NCI-H748 (cell line): ENCODE results near the gene ZNF512B.
A peak's percentile ranks its signal among the peaks of the same experiment; 100 is the strongest.
"Not testable (repeated sequence)": the region's sequence is repeated elsewhere in the genome, so short reads cannot be mapped to it uniquely, and the experiment has no call there.

Experiments used
- DNase-seq: peaks from one replicate; lab custom pipeline; 2025; ENCODE audit not compliant: unreplicated experiment; lab: John Stamatoyannopoulos, UW

ZNF512B gene

DNA sequence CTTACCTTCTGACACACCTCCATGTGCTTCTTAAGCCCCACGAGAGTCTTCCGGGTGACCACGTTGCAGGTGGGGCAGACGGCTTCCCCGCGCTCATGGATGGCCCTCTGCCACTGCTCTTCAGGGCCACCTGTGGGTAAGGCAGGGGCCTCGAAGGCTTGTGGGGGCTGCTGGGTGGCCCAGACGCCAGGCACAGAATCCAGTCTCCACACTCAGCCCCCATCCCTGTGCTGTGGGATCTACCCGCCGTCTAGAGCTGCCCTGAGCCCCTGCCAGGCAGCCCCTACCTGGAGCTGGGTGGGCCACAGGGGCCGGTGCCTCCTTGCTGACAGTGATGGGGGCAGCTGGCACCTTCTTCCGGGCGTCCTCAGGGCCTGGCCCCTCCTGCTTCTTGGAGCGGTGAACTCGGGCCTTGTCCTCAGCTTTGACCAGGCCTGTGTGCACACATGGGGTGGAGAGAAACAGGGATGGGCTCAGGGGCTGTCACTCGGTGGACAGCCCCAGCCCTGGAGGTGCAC is 5.9 kb downstream of the ZNF512B start:
- no peak for DNase-seq

DNA sequence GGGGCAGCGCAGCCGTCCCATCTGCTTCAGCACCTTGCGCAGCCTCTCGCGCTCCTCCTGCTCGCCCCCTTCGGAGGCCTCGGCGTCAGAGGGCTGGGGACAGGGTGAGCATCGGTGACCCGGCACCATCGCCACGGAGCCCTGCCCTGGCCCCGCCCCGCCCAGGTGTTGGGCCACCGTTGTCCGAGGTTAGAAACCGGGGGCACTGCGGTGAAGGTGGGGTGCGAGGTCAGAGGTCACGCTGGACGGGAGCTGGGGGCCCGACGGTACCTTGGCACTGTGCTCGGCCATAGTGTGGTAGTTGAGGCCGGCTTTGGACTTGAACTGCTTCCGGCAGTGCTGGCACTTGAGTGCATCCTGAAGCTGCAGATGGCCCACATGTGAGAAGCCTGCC is 6.4 kb downstream of the ZNF512B start:
- DNase-seq: no peak

DNA sequence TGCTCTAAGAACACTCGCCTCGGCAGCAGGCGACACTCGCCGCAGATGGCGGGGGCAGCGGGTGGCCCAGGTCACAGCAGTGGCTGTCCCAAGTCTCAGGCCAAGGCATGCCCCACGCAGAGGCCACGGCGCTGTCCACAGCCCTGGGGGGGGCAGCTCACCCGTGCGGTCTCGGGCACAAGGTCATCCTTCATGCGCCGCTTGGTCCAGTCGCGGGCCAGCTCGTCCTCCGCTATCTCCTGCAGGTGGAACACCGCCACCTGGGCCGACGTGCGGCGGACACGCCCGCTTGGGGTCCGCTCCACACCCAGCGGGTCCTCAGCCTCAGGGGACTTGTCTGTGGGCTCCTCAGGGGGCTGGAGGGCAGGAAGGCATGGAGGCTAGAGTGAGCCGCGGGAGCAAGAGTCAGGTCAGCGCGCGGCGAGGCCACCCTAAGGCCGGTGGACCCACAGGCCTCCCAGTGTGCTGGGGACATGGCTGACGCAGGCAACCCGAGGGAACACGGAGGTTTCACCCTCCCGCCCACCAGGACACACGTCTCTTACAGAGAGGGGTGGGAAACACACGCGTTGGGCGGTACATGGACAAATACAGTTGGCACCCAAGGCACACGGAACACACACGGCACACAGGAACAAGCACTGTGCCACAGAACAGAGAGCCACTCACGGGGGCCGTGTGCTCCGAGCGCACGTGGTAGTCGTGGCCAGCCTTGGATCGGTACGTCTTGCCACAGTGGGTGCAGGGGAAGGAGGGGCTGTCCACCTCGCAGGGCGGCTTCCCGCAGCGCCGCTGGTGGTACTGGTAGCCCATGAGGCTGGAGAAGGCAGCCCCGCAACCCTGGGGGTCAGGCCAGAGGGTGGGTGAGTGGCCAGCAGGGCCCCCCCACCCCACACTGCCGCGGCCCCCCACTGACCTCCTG is 7.0 kb downstream of the ZNF512B start:
- no peak for DNase-seq

DNA sequence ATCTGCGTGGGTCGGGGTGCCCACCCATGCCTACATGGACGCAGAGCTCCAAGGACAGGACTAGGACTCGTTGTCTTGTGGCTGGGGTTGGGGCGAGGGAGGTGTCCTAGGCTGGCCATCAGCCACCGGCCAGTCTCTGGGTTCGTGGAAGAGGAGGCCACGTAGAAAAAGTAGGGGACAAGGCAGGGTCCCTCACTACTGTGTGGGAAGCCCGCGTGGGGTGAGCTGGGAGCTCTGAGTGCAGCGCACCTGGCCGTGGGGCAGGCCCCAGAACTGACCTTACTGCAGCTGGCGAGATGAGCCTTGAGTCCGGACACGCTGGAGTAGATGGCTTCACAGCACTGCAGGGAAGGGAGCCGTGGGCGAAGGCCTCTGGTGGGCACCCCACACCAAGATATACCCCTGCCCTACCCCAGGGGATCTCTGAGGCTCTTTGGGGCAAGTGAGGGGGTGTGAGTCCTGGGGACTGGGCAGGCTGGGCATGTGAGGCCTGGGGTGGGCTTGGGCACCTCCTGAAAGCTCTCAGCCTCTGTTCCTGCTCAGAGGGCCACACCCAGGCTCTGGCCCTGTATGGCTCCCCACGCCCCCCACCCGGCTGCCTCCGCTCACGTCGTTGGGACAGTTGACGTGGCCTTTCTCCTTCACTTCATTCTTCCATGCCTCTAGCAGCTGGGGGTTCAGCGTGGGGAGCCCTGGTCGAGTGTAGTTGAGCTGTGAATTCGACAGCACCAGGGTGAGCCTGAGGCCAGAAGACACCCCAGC is 7.9 kb downstream of the ZNF512B start:
- no peak for DNase-seq

DNA sequence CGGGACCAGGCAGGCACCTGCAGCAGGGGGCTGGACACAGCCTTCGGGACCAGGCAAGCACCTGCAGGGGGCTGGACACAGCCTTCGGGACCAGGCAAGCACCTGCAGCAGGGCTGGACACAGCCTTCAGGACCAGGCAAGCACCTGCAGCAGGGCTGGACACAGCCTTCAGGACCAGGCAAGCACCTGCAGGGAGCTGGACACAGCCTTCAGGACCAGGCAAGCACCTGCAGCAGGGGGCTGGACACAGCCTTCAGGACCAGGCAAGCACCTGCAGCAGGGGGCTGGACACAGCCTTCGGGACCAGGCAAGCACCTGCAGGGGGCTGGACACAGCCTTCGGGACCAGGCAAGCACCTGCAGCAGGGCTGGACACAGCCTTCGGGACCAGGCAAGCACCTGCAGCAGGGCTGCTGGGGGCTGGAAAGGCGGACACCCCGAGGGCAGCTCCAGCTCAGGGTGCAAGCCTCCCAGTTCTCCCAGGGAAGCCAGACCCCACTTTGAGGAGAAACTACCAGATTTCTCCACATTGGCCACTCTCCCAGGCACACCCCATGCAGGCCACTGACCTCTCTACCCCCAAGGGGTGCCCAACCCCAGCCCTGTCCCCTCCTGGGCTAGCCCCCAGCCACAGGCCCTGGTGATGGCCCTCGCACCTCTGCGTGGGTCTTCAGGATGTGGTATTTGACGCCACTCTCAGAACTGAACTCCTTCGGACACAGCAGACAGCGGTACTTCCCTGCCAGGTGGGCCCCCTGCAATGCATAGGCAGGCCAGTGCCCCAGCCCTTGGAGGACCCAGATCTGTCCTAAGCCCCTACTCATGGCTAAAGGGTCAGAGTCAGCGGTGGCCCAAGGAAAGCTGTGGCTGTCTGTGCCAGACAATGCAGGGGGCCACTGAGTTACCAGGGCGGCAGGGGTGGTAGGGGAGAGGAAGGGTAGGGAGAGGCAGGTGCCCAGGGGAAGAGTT is 8.8 kb downstream of the ZNF512B start:
- not testable (repeated sequence) for DNase-seq

DNA sequence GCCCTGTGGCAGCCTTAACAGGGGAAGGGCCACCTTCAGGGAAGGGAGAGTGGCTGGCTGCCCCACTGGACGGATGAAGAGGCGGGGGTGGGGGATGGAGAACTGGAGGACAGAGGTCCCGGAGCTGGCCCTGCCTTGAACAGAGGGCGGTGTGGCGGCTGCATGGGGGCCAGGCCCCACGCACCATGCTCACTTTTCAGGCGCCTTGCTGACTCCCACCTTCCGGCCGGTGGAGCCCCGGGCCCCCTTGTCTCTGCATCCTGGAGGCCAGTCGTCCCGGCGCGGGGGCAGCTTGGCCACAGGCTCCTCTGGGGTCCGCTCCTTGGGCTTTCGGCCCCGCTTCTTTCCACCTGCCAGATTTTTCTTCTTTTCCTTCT is 10.0 kb downstream of the ZNF512B start:
- DNase-seq: no peak

DNA sequence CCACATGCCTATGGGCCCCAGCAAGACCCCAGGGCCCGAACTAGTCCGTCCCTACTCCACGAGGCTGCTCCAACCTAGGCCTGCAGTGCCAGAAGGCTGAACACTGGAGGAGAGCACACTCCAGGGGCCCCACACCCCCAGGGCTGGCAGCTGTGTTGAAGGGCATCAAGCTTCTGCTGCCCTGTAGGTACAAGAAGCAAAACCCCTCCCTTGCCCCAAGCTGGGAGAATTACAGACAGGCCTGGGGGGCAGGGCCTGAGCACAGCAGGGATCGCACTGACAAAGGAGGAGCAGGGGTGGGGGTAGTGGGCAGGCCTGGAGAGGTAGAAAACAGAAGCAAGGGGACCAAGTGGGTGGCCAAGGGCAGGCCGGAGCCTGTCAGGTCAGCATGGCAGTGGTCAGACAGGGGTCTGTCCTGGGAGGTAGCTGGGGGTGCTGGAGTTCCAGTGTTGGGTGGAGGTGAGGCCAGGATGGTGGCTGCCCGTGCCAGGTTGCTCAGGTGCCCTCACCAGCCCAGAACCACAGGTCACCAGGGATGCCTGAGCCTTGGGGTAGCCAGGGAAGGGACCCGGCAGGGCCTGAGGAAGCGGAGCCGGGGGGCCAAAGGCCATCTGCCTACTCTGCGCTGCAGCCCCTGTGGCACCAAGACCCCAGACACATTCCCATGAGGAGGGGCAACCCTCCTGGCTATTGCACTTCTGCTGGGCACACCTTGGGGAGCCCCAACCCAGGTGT is 10.6 kb downstream of the ZNF512B start:
- no peak for DNase-seq

DNA sequence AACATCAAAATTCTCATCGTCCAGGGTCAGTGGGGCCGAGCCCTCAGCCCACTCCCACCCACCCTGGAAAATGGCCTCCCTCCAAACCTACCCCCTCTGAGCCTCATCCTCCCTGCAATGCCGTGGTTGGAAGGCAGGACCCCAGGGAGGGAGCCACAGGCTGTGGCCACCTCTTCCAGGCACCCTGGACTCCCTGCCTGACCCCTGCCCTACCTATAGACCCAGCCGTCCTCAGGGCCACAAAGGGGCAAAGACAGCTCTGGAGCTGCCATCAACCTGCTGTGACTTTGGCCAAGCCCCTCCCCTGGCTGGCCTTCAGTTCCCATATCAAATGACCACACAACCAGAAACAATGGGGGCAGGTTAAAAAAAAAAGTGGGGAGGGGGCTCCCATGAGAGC is 11.3 kb downstream of the ZNF512B start:
- no peak for DNase-seq

DNA sequence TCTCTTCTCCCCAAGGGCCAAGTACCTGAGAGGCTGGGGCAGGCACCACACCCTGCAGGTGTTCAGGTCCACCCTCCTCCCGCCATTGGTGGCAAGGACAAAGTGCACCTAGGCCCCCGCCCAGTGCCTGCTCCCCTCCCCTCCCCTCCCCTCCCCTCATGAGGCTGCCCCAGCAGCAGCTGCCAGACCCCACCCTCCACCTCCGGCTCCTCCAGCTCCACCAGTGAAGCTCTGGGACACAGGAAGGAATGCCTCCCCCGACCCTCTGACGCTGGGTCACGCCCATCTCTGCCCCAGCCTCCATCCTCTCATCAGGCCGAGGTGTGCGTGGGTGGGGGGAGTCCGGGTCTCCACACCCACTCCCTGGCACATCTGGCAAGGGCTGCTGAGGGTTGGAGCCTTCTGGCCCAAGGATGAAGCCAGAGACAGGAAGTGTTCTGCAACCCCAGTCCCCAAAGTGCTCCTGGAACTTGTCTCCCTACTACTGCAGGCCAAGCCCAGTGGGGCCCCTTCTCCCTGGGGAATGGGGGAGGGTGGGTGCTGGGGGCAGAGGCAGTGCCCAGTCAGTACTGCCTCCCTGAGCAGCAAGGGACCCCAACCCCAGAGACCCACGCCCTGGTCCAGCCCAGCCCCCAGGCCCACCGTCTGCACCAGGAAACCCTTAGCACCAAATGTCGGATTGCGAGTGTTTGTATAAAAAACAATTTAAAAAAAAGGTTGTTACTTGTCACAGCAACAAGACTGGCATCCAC is 11.9 kb downstream of the ZNF512B start:
- DNase-seq: peak; percentile 91

DNA sequence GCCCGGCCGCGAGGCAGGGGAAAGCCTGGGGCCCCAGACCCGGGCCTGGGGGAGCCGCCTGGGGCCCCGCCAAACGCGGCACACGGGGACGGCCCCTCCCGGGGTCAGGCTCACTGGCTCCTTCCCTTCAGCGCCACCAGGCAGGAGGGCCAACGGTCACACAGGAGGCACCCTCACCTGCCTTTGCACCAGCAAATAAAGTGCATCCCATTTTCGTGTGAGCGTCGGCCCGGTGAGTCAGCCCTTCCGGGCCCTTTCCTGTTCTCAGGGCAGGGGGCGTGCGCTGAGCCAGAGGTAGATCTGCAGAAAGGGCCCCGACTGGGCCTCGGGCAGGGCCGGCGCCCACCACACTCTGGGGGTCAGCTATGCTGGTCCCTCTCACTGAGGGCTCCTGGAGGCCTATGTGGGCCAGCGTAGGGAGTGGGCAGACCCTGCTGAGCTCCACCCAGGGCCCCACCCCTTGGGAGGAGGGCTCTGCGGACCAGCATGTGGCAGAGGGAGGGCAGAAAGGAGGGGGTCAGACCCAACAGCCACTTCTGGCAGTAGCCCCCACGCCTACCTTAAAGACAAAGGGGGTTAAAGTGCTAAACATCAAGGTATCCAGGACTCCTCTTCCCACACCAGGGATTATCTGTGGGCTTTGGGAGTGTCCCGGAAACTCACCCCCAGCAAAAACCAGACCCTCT is 12.6 kb downstream of the ZNF512B start:
- DNase-seq: peak; percentile 89

DNA sequence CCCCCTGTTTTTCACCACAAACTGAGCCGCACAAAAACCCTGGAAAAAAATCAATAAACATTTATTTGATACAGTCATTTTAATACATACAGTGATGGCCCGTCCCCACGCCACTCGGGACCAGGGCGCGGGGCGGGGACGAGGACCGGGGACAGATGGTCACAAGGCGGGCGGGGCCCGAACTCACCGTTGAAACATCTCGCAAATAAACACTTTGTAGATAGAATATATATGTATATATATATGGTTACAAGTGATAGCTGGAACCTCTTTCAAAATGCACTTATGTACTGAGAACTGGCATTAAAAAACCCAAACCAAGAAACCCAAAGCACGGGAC is 13.1 kb downstream of the ZNF512B start:
- DNase-seq: no peak

DNA sequence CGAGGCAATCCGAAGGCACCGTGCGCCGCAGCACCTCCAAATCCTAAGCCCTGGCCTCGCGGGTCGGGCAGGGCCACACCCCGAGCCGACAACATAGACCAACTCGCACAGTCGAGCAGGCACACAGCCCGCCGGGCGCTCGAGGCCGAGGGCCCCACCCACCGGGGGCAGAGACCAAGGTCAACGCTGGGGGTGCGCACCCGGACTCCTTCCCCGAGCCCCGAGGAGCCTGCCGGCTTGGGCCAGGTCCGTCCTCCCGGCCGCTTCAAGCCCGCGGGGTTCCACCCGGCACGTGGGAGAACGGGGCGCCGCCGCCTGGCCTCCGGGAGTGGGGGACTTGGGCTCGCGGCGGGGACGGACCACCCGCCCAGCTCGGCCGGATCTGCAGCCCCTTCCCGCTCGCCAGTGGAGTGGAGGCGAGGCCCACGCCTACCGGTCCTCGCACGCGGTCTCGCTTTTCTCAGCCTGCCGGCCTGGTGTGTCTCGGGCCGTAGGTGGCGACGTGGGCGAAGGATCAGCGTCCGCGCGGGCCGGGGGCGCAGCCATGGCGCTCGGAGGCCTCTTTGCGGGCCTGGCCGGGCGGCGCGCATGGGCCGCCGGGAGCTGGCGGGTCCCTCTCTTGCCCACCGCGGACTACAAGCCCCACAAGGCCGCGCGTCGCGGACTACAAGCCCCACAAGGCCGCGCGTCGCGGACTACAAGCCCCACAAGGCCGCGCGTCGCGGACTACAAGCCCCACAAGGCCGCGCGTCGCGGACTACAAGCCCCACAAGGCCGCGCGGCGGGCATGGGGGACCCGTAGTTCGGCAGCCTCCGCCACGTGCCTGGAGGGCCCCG is 13.7 kb downstream of the ZNF512B start, which contains the start of gene UCKL1:
Gene UCKL1, minus strand, starts transcription at position 590 of the 837 bp plus-strand sequence. Its CDS starts 44 bp downstream, at position 546.
- peak; percentile 88 for DNase-seq

DNA sequence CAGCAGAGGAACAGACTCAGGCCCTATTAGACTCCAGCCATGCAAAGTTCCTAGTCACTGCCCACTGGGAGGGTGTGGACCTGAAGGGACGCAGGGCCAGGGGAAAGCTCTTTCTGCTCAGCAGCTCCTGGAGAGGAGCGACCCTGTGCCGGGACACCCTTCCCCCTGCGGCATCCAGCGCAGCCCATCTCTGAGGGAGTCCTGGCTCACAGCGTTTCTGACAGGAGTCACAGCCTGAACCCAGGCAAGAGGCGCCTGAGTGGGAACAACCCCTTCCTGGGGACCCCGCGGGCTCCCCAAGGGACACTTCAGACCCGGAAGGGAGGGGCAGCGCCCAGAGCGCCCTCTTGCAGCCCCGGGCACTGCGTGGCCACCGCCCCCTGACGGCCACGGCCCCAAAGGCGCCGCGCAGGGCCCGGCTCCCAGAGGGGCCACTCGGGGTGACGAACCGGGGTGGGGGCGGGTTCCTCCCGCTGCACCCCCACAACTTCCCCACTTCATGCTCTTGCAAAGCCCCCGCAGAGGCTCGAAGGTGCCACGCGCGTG is 14.4 kb downstream of the ZNF512B start:
- peak; percentile 44 for DNase-seq

DNA sequence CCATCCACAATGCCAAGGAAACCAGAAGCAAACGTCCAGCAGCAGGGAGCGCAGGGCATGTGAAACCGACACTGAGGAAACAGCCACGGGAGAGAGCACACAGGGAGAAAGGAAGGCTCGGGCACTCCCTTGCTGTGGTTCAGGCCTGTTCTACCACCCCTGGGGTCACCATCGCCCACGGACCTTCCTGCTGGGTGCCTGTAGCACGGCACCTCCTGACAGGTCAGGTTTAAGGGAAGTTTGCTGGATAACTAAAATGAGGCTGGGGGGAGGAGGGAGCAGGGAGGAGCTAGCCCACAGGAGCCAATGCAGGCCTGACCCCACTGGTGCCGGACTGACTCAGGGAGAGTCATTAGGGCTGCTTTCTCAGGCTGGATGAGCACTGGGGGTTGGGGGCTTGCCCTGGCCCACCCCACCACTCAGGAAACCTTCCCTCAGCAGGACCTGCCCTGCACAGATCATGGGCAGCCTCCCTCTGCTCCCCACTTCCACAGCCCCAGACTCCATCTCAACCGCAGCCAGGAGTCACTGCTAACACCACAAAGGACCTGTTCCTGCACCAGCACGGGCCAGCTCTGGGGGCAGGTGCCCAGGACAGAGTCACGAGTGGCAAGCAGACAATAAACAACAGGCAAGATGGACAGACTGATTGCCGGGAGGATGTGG is 15.8 kb downstream of the ZNF512B start:
- DNase-seq: no peak

DNA sequence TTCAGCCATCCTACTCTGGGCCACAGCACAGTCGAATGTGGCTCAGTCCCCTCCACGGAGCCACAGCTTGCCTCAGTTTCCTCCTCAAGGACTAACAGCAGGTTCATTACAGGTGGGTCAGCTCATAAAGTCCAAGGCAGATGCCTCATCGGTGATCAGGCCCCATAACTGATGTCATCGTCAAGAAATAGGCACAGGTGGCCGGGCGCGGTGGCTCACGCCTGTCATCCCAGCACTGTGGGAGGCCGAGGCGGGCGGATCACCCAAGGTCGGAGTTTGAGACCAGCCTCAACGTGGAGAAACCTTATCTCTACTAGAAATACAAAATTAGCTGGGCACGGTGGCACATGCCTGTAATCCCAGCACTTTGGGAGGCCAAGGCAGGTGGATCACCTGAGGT is 17.0 kb downstream of the ZNF512B start:
- DNase-seq: no peak

DNA sequence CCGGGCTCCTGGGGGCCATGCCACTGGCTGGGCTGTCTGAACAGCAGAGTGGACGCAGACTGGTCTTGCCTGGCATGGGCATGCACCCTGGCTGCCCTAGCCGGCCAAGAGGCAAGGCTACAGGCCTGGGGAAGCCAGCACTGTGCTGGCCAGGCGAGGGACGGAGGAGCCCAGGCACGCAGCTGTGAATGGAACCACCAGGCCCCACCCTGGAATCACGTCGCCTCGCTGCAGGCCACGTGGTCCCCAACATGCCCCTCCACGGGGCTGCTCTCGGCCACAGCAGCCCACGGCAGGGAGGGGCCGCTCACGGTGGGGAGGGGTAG is 17.6 kb downstream of the ZNF512B start:
- DNase-seq: no peak
